DOHH2 (cell line): ENCODE data around the gene TEX9.

Experiments
- CTCF ChIP-seq: fragments of 200-600 bp; sonication (generic); IDR thresholded peaks from one replicate; pipeline ENCODE4 v1.5.1; 2014; ENCODE audit warnings: antibody characterized with exemption, mild to moderate bottlenecking, low read depth, low read length; ENCODE audit not compliant: poor library complexity, severe bottlenecking
- EZH2phosphoT487 ChIP-seq: fragments of 200-600 bp; sonication (generic); IDR thresholded peaks from 2 replicates; pipeline ENCODE4 v1.6.1; 2017; ENCODE audit warnings: borderline replicate concordance, mild to moderate bottlenecking, antibody characterized with exemption, low read length, moderate library complexity, mixed read lengths

GRCh38 chr15:56344336-56344735 lies 20.9 kb upstream of the TEX9 start:
- TF ChIP-seq EZH2phosphoT487 (no peak), CTCF (no peak)
